NOMO-1 treated with dmso at 0.1 percent for 144 hours (cell line): ENCODE measurements around the gene CFAP57.
"Not testable (repeated sequence)": the region's sequence is repeated elsewhere in the genome, so short reads cannot be mapped to it uniquely, and the experiment has no call there.

Experiments used
- DNase-seq: peaks from one replicate; lab custom pipeline; 2025; ENCODE audit not compliant: unreplicated experiment; lab: John Stamatoyannopoulos, UW

Gene CFAP57

DNA sequence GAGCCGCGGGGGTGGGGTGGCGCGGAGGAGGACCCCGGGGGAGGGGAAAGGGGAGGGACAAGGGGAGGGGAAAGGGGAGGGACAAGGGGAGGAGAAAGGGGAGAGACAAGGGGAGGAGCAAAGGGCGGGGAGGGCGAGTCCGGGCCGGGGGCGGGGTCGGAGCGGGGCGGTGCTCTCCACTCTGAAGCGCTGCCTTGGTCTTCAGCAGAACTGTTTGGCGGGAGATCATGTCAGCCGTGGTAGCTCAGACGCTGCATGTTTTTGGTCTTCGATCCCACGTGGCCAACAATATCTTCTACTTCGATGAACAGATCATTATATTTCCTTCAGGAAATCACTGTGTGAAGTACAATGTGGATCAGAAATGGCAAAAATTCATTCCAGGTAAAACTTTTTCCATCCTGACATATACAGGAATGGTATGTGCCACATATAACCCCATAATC, 420 bp downstream of the CFAP57 start:
- DNase-seq: peak; percentile 80

DNA sequence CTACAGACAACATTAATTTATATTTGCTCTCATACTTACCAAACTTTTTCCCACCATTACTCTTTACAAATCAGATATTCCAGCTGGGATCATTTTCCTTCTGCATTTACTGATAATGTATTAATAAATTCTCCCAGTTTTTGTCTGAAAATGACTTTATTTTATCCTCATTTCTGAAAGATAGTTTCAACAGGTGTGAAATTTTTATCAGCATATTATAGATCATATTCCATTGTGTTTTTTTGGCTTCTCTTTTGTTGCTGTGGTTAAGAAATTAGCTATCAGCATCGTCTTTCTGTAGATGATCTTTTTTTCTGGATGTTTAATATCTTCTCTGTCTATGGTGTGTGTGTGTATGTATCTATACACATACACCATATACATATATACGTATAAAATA, 2.7 kb downstream of the CFAP57 start:
- DNase-seq: no peak

DNA sequence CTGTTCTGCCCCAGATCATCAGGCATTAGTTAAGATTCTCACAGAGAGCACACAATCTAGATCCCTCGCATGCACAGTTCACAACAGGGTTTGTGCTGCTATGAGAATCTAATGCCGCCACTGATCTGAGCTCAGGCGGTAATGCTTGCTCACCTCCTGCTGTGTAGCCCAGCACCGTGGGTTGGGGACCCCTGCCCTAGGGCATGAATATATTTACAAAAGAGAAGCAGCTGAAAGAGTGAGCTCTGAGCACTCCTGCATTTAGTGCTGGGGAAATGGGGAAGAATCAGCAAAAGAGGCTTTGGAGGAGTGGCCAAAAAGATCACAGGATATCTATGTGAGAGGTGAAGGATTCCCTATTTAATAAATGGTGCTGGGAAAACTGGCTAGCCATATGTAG, 5.6 kb downstream of the CFAP57 start:
- DNase-seq: no peak

DNA sequence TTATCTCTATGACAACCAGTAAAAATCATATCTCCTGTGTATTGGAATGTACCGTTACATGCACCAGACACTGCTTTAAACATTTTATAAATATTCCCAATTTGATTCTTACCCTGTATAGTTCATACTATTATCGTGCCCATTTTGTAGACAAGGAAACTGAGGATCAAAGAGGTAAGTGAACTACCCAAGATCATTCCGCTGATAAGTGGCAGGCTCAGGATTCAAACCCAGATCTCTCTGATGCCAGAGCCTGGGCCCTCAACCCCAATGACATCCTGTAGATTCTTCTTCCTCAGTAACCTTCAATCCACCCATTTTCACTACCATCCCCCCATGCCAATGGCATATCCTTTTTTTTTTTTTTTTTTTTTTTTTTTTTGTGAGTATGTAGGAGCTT, 12.3 kb downstream of the CFAP57 start:
- no peak for DNase-seq

- DNase-seq: no peak
These were observed 12.9 kb downstream of the CFAP57 start for GRCh38 chr1:43184995-43185394.

- no peak for DNase-seq
These were observed 16.0 kb downstream of the CFAP57 start for GRCh38 chr1:43188106-43188505.

- no peak for DNase-seq
These were observed 22.4 kb downstream of the CFAP57 start for GRCh38 chr1:43194509-43194908.

DNA sequence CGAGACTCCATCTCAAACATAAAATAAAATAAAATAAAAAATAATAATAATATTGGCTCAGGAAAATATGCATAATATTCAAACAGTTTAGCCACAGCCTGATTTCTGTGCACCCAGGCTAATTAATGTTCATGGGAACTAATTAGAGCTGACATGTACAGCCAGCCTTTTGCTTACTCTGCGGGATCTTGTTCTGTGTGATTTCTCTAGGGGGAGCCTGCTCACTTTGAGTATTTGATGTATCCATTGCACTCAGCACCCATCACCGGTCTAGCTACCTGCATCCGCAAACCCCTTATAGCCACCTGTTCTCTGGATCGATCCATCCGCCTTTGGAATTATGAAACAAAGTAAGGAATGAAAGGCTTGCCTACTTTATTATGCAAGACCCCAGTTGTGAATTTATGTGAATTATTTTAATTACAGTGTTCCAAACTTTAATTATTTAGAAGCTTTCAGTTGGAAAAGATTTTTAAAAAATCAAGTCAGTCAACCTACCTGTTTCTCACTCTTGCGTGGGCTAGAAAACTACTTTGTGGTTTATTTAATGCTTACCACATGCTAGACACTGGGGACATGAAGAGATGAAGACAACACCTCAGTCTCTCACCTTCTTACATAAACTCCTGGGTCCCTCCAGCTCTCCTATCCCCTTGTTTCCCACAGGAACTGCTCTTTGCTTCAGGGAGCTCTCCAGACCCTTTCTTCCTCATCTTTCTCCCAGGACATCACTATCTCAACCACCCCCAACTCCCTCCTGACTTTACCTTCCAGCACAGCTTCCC, 25.4 kb downstream of the CFAP57 start:
- DNase-seq: no peak

DNA sequence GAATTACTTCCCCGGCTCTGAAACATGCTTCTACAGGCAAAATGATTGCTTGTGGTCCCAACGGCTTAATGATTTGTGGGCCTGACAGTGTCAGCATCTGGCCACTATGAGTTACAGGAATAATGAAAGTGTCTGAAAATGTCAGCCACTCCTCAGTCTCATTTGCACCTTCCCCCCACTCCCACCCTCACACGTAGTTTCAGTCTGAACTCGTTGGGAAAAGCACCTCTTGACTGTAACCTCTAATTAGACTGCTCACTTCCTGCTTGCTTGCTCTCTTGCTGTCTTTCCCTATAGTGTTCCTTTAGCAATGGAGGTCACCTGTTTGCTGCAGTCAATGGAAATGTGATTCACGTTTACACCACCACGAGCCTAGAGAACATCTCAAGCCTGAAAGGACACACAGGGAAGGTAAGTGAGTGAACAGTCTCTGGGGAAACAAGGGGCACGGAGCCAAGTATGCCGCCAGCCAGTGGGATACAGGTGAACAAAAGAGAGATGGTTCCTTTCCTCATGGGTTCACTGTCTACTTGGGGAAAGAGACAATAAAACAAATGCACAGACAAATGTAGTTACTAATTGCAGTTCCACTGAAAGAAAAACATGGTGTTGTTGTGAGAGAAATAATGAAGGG, 27.1 kb downstream of the CFAP57 start:
- DNase-seq: no peak

DNA sequence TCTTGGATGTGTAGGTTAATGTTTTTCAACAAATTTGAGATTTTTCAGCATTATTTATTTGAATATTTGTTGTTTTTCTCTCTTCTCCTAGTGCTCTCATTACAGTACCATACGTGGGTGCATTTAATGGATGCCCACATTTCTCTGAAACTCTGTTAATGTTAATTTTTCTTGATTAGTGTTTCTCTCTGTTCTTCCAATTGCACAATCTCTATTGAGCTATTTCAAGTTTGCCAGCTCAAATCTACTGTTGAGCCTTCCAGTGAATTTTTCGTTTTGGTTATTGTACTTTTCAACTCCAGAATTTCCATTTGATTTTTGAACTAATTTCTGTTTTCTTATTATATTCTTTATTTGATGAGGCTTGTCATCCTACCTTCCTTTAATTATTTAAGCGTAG, 31.7 kb downstream of the CFAP57 start:
- DNase-seq: no peak

DNA sequence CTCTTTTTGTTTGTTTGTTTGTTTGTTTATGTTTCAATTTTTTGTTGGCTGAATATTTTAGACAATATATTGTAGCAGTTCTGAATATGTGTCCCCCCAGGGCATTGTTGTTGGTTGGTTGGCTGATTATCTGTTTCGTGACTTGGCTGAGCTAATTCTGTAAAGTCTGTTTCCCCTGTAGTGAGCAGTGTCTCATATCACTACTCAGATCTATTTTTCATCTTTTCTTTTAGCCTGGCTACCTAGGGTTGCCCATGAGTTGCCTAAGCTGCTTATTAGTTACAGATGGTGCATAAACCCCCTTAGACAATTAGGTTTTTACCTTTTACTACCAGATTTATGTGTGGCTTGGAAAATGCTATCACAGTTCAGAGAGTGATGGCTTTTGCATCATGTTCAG, 32.3 kb downstream of the CFAP57 start:
- DNase-seq: no peak

GRCh38 chr1:43205671-43206070, 33.5 kb downstream of the CFAP57 start:
- DNase-seq: no peak

DNA sequence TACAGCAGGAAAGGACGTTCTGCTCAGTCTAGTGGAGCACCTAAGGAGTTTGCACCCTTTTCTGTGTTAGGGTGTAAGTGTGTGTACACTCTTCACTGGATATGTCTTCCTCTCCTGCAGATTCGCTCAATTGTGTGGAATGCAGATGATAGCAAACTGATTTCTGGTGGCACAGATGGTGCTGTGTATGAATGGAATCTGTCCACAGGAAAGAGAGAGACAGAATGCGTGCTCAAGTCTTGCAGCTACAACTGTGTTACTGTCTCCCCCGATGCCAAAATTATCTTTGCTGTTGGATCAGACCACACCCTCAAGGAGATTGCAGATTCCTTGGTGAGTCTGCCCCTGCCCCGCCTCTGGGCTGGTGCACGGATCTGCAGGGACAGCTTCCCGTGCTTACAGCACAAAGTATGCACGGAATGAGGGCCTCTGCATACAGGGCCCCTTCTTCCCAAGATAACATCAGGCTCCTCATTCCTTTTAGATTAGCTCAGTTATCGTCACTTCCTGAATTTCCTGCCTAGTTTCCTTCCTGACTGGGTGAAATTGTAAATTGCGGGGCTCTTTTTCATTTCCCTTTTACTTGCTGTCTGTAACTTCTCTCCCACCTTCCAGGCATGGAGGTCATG, 34.6 kb downstream of the CFAP57 start:
- DNase-seq: no peak

DNA sequence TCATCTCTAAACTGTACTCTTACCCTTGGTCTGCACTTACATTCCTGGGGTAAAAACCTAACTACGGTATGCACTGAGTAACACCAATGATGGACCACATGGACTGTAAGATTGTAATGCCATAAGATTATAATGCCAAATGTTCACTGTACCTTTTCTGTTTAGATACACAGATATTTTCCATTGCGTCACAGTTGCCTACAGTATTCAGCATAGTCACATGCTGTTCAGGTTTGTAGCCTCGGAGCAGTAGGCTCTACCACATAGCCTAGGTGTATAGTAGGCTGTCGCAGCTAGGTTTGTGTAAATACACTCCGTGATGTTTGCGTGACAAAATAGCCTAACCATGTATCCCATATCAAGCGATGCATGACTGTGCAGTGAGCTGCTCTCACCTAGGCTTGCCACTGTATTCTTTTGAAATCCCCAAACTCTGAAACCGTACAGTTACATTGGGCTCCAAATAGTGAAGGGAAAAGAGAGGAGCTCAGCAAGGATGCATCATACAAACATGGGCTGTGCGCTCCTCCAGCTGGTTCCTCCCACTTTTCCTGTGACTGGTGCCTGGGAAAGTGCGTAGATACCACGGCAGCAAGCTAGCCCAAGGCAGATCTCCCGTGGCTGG, 35.2 kb downstream of the CFAP57 start:
- DNase-seq: no peak

- DNase-seq: not testable (repeated sequence)
These were observed 36.1 kb downstream of the CFAP57 start for GRCh38 chr1:43208277-43208676.

DNA sequence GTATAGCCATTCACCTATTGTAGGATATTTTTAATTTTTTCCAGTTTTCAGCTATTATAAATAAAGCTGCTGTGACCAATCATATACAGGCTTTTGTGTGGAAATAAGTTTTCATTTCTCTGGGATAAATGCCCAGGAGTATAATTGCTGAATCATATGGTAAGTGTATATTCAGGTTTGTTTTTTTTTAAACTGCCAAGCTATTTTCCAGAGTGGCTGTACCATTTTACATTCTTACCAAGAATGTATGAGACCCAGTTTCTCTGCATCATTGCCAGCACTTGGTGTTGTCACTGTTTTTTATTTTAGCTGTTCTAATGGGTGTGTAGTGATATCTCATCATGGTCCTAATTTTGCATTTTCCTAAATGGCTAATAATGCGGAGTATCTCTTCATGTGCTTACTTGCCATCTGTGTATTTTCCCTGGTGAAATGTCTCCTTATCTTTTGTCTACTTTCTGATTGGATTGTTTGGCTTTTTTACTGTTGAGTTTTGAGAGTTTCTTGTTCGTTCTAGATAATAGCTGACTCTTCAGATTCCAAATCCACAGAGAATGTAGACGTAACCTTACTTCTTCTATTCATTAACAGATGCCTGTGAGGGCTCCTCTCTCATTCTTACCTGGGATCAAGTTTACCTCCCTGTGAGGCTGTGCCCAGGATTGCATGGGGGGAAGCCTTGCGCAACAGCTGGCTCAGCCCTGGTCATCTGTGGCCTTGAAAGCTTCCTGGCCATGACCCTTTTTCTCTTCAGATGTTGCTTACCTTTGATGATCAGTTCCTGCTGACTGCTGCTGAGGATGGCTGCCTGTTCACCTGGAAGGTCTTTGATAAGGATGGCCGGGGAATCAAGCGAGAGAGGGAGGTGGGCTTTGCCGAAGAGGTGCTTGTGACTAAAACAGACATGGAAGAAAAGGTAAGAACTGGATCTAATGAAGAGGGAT, 42.6 kb downstream of the CFAP57 start:
- no peak for DNase-seq

DNA sequence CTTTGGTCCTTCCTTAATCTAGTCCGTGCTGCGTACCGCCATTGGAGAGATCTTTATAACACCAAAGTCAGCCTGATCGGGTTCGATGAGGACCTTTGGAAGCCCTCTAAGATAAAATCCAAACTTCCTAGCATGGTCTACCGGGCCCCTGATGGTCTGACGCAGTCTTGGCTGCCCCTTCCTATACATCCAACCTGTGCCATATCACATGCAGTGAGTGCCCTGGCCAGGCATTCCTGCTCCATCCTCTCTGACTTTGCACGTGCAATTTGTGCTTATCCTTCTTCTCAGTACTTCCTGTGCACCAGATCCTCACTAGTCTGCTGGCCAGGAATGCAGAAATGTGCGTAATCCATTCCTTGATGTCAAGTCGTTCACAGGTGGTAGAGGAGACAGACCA, 45.6 kb downstream of the CFAP57 start:
- DNase-seq: no peak

DNA sequence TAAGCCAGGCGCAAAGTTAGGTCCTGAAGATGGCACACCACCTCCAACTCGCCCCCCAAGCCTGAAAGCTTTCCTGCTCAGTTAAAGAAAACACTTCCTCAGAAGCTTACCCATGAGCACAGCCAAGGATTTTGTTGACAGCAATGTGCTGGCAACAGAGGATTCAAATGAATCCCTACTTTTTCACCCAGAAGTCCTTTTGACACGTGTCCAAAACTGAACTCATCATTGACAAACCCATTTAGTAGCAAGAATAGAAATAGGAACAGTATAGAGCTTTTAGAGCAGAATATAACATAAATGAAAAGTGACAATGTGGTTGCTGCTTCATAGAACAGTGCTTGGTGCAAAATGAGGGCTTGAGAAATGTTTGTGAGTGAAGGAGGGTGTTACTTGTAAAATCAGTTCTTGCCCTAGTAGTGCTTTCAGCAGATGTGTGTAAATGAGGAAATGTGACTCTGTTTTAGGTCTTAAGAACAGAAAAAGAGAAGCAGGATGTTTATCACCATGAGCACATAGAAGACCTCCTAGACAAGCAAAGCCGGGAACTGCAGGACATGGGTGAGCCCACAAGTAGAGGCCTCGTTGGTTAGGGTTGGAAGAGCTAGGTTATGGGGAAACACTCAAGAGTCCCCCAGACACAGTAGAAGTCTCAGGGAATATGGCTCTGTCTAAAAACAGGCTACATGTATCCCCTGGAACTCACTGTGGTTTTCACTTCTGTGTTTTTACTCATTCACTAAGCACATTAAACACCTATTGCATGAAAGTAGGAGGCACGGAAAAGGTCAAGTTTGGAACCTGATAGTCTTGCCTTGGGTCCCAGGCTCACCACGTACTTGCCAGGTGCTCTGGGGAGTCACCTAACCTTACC, 49.0 kb downstream of the CFAP57 start:
- DNase-seq: peak; percentile 56

GRCh38 chr1:43221797-43222196, 49.7 kb downstream of the CFAP57 start:
- no peak for DNase-seq

DNA sequence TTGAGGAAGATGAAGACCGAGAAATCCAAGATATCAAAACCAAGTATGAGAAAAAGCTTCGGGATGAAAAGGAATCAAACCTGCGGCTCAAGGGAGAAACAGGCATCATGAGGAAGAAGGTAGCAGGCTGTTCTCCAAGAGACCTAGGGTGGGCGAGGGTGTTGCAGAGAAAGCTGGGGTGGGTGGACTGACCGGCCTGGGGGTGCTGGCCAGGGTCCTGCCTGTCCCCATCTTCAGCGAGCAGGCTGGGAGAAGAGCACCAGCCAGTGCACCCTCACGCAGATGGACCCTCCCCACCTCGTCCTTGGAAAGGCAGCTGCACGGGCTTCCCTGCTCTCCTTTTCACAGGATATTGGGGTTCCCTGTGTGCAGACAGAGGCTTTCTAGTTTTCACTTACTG, 50.7 kb downstream of the CFAP57 start:
- no peak for DNase-seq
